ENCODE results near the gene DMRTA2.
"Not testable (repeated sequence)": the region's sequence is repeated elsewhere in the genome, so short reads cannot be mapped to it uniquely, and the experiment has no call there.

DMRTA2 gene

DNA sequence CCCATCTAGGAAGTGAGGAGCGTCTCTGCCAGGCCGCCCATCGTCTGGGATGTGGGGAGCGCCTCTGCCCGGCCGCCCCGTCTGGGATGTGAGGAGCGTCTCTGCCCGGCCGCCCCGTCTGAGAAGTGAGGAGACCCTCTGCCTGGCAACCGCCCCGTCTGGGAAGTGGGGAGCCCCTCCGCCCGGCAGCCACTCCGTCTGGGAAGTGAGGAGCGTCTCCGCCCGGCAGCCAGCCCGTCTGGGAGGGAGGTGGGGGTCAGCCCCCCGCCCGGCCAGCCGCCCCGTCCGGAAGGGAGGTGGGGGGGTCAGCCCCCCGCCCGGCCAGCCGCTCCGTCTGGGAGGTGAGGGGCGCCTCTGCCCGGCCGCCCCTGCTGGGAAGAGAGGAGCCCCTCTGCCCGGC lies 41.7 kb downstream of the DMRTA2 start:
- DNase-seq (ENCODE audit: low spot score), result not testable (repeated sequence)

DNA sequence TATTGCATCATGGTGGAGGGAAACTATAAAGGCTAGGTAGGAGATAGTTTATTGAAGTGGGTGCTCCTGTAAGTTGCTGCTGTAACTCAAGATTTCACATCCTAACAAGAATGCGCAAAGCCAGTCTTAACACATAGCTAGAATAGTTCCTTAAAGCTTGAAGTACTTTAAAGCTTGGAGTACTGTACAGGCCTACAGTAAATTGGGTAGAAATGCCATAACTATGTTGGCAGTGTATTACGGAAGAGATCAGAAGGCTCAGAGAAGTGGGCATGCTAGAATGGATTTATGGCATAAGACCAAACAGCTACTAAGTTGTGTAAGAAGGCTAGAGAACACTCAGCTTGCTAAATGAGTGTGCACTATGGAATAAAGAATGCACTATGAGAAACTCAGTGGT lies 44.5 kb downstream of the DMRTA2 start:
- DNase-seq (ENCODE audit: low spot score), result no peak

DNA sequence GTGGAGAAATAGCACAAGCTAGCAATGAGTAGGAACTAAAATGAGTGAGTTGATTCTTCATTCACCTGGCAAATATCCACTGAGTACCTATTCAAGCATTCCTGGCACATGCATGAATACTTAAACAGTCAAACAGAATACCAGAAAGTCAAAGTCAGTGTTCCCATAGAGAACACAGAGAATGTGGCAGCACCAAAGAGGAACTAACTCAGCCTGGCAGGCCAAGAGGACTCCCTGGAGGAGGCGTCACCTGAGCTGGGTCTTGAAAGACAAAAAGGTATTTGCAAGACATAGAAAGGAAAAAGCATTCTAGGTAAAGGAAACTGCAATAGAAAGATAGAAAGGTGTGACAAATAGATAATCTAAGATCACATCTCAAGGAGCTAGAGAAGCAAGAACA lies 49.7 kb downstream of the DMRTA2 start:
- DNase-seq (ENCODE audit: low spot score), result no peak

DNA sequence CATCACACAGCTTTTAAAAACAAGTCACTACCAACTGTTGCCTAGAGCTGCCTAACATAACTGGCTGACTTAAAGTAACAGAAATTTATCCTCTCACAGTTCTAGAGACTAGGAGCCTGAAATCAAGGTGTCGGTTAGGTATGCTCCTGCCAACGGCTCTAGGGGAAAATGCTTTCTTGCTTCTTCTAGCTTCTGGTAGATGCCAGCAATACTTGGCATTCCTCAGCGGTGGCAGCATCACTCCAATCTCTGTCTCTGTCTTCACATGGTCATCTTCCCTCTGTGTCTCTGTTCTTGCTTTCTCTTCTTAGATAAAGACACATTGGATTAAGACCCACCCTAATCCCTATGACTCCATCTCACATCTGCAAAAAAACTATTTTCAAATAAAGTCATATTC lies 51.5 kb downstream of the DMRTA2 start:
- DNase-seq (ENCODE audit: low spot score), result no peak

DNA sequence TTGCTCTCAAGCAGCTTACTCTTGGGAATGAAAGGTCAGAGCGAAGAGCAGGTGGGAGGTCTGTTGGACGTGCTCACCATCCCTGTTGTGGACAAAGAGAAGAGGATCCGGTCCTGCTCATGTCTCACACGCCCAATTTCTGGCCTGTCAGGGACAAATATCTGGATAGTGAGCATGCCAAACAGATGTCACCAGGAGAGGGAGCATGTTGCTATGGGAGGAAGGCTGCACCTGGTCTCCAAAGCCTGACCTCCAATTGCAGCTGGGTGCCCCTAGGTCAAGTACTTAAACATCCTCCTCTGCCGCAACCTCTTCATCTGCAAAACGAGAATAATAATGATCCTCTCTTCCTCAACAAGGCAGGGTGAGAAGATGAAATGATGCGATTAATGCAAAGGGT lies 53.4 kb downstream of the DMRTA2 start:
- DNase-seq (ENCODE audit: low spot score), result no peak

DNA sequence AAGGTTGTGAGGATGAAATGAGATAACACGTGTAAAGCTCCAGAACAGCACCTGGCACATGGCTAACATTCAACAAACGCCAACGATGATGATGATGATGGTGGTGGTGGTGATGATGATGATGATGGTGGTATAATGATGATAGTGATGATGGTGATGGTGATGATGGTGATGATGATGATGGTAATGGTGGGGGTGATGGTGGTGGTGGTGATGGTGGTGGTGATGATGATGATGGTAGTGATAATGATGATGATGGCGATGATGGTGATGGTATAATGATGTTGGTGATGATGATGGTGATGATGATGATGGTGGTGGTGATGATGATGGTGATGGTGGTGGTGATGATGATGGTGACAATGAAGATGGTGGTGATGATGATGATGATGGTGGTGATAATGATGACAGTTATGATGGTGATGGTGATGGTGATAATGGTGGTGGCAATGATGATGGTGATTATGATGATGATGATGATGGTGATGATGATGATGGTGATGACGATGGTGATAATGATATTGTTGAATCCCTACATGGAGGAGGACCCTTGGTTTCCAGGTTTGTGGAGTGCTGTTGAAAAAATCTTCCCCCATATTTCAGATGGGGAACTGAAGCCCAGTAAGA lies 54.1 kb downstream of the DMRTA2 start:
- DNase-seq (ENCODE audit: low spot score), result no peak

DNA sequence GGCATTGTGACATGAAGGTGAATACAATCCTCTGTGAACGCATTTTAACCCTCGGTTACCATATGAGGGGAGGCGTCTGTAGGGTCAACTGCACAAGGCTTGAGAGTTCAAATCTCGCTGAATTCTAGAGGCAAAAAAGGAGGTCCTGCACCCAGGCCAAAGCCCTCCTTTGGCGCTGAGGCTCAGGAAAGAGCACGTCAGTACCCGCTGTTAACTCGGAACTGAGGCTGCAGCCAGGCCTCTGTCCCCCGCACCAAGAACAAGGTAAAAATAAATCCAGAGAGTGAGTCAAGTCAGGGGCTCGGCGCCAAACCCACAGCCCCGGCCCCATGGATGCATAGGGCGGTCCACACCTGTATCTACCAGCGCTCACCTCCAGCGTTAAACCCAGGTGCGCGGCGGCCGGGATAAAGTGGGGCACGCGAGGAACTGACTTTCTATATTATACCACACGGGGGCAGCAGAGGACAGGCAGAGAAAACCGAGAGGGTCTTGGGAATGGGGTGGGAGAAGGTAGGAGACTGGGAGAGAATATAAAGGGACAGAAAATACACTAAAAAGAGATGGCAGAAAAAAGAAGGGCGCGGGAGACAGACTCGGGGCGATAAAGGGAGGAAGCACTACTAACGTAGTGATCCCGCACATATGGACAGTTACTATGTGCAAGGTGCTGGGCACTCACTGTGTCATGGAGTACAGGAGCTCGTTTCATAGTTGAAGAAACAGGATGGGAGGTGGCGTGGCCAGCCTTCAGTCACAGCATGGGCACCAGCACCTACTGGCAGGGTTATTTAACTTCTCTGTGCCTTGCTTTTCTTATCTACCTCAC lies 54.9 kb downstream of the DMRTA2 start:
- DNase-seq (ENCODE audit: low spot score), result no peak

Measured in Ammon's horn (tissue), 1 donor.